ENCODE measurements around the gene ROBO1. TPM values are rescaled to one million over a fixed set of nuclear protein-coding genes. Genes with fewer than 3 reads are reported as not detected.
A peak's percentile ranks its signal among the peaks of the same experiment; 100 is the strongest.
"Not testable (repeated sequence)": the region's sequence is repeated elsewhere in the genome, so short reads cannot be mapped to it uniquely, and the experiment has no call there.

ROBO1 gene
- total RNA-seq, 1 experiment from 2014 or later, result 24.7 TPM

- DNase-seq (ENCODE audit: low spot score), result no peak
Measured at GRCh38 chr3:78912259-78912658, 855.5 kb downstream of the ROBO1 start.

- no peak for DNase-seq (ENCODE audit: low spot score)
Measured at GRCh38 chr3:78911394-78911793, 856.4 kb downstream of the ROBO1 start.

- DNase-seq (ENCODE audit: low spot score), result no peak
Measured at GRCh38 chr3:78908236-78908635, 859.6 kb downstream of the ROBO1 start.

GRCh38 chr3:78907367-78907766, 860.4 kb downstream of the ROBO1 start:
- DNase-seq (ENCODE audit: low spot score), result no peak

- DNase-seq (ENCODE audit: low spot score), result no peak
Measured at GRCh38 chr3:78906930-78907329, 860.9 kb downstream of the ROBO1 start.

GRCh38 chr3:78906245-78906644, 861.6 kb downstream of the ROBO1 start:
- no peak for DNase-seq (ENCODE audit: low spot score)

GRCh38 chr3:78905700-78906099, 862.1 kb downstream of the ROBO1 start:
- no peak for DNase-seq (ENCODE audit: low spot score)

- DNase-seq (ENCODE audit: low spot score), result no peak
Measured at GRCh38 chr3:78901544-78901943, 866.3 kb downstream of the ROBO1 start.

- DNase-seq (ENCODE audit: low spot score), result no peak
Measured at GRCh38 chr3:78900880-78901279, 866.9 kb downstream of the ROBO1 start.

- no peak for DNase-seq (ENCODE audit: low spot score)
Measured at GRCh38 chr3:78900426-78900825, 867.4 kb downstream of the ROBO1 start.

GRCh38 chr3:78895528-78895927, 872.3 kb downstream of the ROBO1 start:
- DNase-seq (ENCODE audit: low spot score), result no peak

GRCh38 chr3:78894787-78895186, 873.0 kb downstream of the ROBO1 start:
- no peak for DNase-seq (ENCODE audit: low spot score)

- no peak for DNase-seq (ENCODE audit: low spot score)
Measured at GRCh38 chr3:78893161-78893560, 874.6 kb downstream of the ROBO1 start.

GRCh38 chr3:78889348-78889747, 878.5 kb downstream of the ROBO1 start:
- no peak for DNase-seq (ENCODE audit: low spot score)

GRCh38 chr3:78888635-78889034, 879.2 kb downstream of the ROBO1 start:
- no peak for DNase-seq (ENCODE audit: low spot score)

- peak; percentile 6 for DNase-seq (ENCODE audit: low spot score)
Measured at GRCh38 chr3:78887547-78888011, 880.2 kb downstream of the ROBO1 start.

GRCh38 chr3:78887029-78887428, 880.8 kb downstream of the ROBO1 start:
- DNase-seq (ENCODE audit: low spot score), result peak; percentile 25

GRCh38 chr3:78884567-78884966, 883.2 kb downstream of the ROBO1 start:
- DNase-seq (ENCODE audit: low spot score), result not testable (repeated sequence)

GRCh38 chr3:78882251-78882650, 885.5 kb downstream of the ROBO1 start:
- no peak for DNase-seq (ENCODE audit: low spot score)

GRCh38 chr3:78881501-78881900, 886.3 kb downstream of the ROBO1 start:
- DNase-seq (ENCODE audit: low spot score), result no peak

GRCh38 chr3:78880603-78881461, 887.0 kb downstream of the ROBO1 start:
- no peak for DNase-seq (ENCODE audit: low spot score)

GRCh38 chr3:78879295-78879860, 888.4 kb downstream of the ROBO1 start:
- DNase-seq (ENCODE audit: low spot score), result no peak

- no peak for DNase-seq (ENCODE audit: low spot score)
Measured at GRCh38 chr3:78878789-78879188, 889.0 kb downstream of the ROBO1 start.

All from H4 (cell line).